Measurements from ENCODE around the gene SMARCD3.

The SMARCD3 gene

DNA sequence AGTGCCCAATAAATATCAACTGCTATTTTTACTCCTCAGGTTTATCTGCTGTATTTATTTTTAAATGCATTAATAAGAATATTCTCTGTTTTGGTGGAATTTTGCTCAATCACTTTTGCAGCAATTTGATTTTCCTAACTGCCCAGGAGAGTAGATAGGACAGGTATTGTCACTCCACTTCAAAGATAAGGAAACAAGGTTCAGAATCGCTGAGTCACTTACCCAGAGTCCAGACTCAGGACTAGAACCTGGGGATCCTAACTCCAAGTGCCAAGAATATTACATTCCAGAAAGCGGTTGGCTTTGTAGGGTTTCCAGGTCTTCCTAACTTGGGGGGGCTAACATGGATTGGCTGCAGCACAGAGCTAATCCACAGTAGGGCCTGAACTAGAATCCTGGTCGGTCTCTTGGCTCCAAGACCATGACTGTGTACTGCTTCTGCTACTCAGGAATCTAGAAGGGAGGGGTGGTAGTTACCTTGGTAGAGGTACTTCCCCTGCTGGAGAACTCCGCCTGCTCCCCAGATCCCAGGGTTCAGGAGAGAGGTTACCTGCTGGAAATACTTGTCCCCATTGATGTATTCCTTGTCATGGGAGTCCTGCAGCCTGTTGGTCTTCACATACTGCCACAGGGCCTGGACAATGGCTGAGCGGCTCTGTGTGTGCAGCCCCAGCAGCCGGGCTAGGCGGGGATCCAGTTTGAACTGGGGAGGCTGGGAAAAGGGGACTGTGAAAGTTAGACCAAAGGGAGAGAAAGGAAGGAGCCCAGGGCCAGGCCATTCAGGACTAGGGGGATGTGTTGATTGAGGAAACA is 7.3 kb downstream of the SMARCD3 start:
- H4K20me1 ChIP-seq (ENCODE audit: insufficient read depth, low read length): peaks cover 25% of the 10 kb centered on the region
- H3K4me3 ChIP-seq (ENCODE audit: low read length): no peak overlapping the region
- no peak overlapping the region for H3K9ac ChIP-seq (ENCODE audit: low read length)
- TF ChIP-seq EZH2phosphoT487 (IDR thresholded peaks at IDR 0.05; ENCODE audit: low read depth) (no peak), CTCF (IDR thresholded peaks at IDR 0.05; ENCODE audit: low read depth, low read length) (no peak)
- H2AFZ ChIP-seq (ENCODE audit: low read depth, low read length): no peak overlapping the region
- no peak overlapping the region for H3K27ac ChIP-seq (ENCODE audit: low read length)
- peaks cover 16% of the 10 kb centered on the region for H3K27me3 ChIP-seq (ENCODE audit: low read depth, low read length)
- no peak overlapping the region for H3K4me2 ChIP-seq (ENCODE audit: low read length)
- peaks cover 9% of the 10 kb centered on the region for H3K36me3 ChIP-seq (replicated peaks; ENCODE audit: low read depth, low read length)
- no peaks in the 10 kb centered on the region for H3K9me3 ChIP-seq (ENCODE audit: insufficient read depth, low read length)
- H3K4me1 ChIP-seq (ENCODE audit: low read length): peaks cover 40% of the 10 kb centered on the region
- H3K79me2 ChIP-seq (ENCODE audit: low read length): no peaks in the 10 kb centered on the region

- H3K4me3 ChIP-seq (ENCODE audit: low read length): no peak overlapping the region
- H4K20me1 ChIP-seq (ENCODE audit: insufficient read depth, low read length): peaks cover 26% of the 10 kb centered on the region
- H3K9me3 ChIP-seq (ENCODE audit: insufficient read depth, low read length): no peaks in the 10 kb centered on the region
- peaks cover 10% of the 10 kb centered on the region for H3K27me3 ChIP-seq (ENCODE audit: low read depth, low read length)
- TF ChIP-seq EZH2phosphoT487 (IDR thresholded peaks at IDR 0.05; ENCODE audit: low read depth) (no peak), CTCF (IDR thresholded peaks at IDR 0.05; ENCODE audit: low read depth, low read length) (no peak)
- no peak overlapping the region for H3K4me2 ChIP-seq (ENCODE audit: low read length)
- no peak overlapping the region for H3K27ac ChIP-seq (ENCODE audit: low read length)
- no peaks in the 10 kb centered on the region for H3K79me2 ChIP-seq (ENCODE audit: low read length)
- peaks cover 9% of the 10 kb centered on the region for H3K36me3 ChIP-seq (replicated peaks; ENCODE audit: low read depth, low read length)
- no peak overlapping the region for H2AFZ ChIP-seq (ENCODE audit: low read depth, low read length)
- H3K9ac ChIP-seq (ENCODE audit: low read length): no peak overlapping the region
- H3K4me1 ChIP-seq (ENCODE audit: low read length): peaks cover 34% of the 10 kb centered on the region
Observed at GRCh38 chr7:151240536-151240935, 8.0 kb downstream of the SMARCD3 start.

DNA sequence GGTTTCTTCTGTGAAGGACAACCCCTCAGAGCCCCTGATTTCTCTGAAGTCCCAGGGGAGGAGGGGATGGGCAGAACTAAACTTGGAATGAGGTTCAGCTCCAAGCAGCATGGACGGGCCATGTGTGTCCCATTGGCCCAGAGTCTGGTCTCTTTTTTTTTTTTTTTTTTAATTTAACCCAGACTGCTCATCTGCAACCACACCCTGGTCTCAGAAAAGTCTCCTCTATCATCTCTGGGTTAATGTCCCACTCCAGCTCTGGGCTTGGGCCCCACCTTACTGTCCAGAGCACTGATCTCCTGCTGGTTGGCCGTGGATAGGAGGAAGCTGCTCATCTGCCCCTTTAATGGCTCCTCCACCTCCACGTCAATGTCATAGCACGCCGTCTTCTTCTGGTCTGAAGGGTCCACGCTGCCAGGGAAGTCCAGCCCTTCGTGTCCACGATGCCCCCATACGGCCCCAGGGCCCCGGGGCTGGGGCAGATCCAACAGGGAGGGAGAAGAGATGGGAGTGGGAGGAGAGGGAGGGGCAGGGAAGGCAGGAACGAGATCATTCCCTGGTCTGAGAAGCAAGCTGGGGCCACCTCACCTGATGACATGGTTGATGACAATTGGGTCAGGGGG is 8.5 kb downstream of the SMARCD3 start:
- no peak for TF ChIP-seq EZH2phosphoT487 (IDR thresholded peaks at IDR 0.05; ENCODE audit: low read depth)
- TF ChIP-seq CTCF (IDR thresholded peaks at IDR 0.05; ENCODE audit: low read depth, low read length): no peak

More for the DNA sequence above, 8.5 kb downstream of the SMARCD3 start:
- Histone ChIP-seq H3K4me2 (ENCODE audit: low read length) (no peak overlapping the region), H3K36me3 (replicated peaks; ENCODE audit: low read depth, low read length) (peaks cover 11% of the 10 kb centered on the region), H4K20me1 (ENCODE audit: insufficient read depth, low read length) (peaks cover 32% of the 10 kb centered on the region), H3K9me3 (ENCODE audit: insufficient read depth, low read length) (no peaks in the 10 kb centered on the region), H3K4me1 (ENCODE audit: low read length) (peaks cover 32% of the 10 kb centered on the region), H3K9ac (ENCODE audit: low read length) (no peak overlapping the region), H3K27me3 (ENCODE audit: low read depth, low read length) (peaks cover 5% of the 10 kb centered on the region), H3K4me3 (ENCODE audit: low read length) (no peak overlapping the region), H3K27ac (ENCODE audit: low read length) (no peak overlapping the region), H3K79me2 (ENCODE audit: low read length) (no peaks in the 10 kb centered on the region), H2AFZ (ENCODE audit: low read depth, low read length) (no peak overlapping the region)

Measured in OCI-LY3 (cell line).